GM18498 (cell line): Measurements from ENCODE around the gene IL10RB.
"Not testable (repeated sequence)": the region's sequence is repeated elsewhere in the genome, so short reads cannot be mapped to it uniquely, and the experiment has no call there.

Experiments used
- ATAC-seq: cut with Tn5 transposase; IDR thresholded peaks from one replicate; pipeline ENCODE4 v1.9.1; 2021; ENCODE audit warnings: mild to moderate bottlenecking, moderate library complexity; ENCODE audit not compliant: unreplicated experiment

Gene IL10RB

GRCh38 chr21:33266050-33266788 lies at the start of gene IL10RB:
Gene IL10RB (plus strand): TSS chr21:33266367. CDS start chr21:33266466, 99 bp downstream.
- ATAC-seq: peak; percentile 46

- no peak for ATAC-seq
Measured at GRCh38 chr21:33217138-33217520, 49.0 kb upstream of the IL10RB start.

GRCh38 chr21:33219300-33219699 lies 46.9 kb upstream of the IL10RB start:
- ATAC-seq: no peak

GRCh38 chr21:33219954-33220353 lies 46.2 kb upstream of the IL10RB start:
- no peak for ATAC-seq

GRCh38 chr21:33225376-33225775 lies 40.8 kb upstream of the IL10RB start:
- ATAC-seq: not testable (repeated sequence)

GRCh38 chr21:33228455-33228854 lies 37.7 kb upstream of the IL10RB start:
- ATAC-seq: no peak

- ATAC-seq: no peak
Measured at GRCh38 chr21:33229099-33229783, 36.9 kb upstream of the IL10RB start.

- ATAC-seq: peak; percentile 78
Measured at GRCh38 chr21:33229784-33230544, 36.2 kb upstream of the IL10RB start, which contains the start of gene IFNAR2. Gene IFNAR2 (plus strand): TSS chr21:33229938. CDS start chr21:33241923, 11,985 bp downstream.

- ATAC-seq: peak; percentile 35
Measured at GRCh38 chr21:33230545-33231324, 35.4 kb upstream of the IL10RB start.

- no peak for ATAC-seq
Measured at GRCh38 chr21:33231526-33231925, 34.6 kb upstream of the IL10RB start.

GRCh38 chr21:33232291-33233034 lies 33.7 kb upstream of the IL10RB start:
- ATAC-seq: no peak

- no peak for ATAC-seq
Measured at GRCh38 chr21:33234635-33235520, 31.3 kb upstream of the IL10RB start.

- ATAC-seq: no peak
Measured at GRCh38 chr21:33236013-33236686, 30.0 kb upstream of the IL10RB start.

- no peak for ATAC-seq
Measured at GRCh38 chr21:33236766-33237165, 29.4 kb upstream of the IL10RB start.

- ATAC-seq: no peak
Measured at GRCh38 chr21:33237486-33237885, 28.7 kb upstream of the IL10RB start.

GRCh38 chr21:33238146-33238545 lies 28.0 kb upstream of the IL10RB start:
- peak; percentile 27 for ATAC-seq

GRCh38 chr21:33238565-33239255 lies 27.5 kb upstream of the IL10RB start:
- peak; percentile 78 for ATAC-seq
